Measurements from ENCODE around the gene DIAPH3. TPM values are rescaled to one million over a fixed set of nuclear protein-coding genes. Genes with fewer than 3 reads are reported as not detected.

The DIAPH3 gene
- total and polyA plus RNA-seq, 2 experiments from 2014 or later: 2.9 to 5.2 TPM

DNA sequence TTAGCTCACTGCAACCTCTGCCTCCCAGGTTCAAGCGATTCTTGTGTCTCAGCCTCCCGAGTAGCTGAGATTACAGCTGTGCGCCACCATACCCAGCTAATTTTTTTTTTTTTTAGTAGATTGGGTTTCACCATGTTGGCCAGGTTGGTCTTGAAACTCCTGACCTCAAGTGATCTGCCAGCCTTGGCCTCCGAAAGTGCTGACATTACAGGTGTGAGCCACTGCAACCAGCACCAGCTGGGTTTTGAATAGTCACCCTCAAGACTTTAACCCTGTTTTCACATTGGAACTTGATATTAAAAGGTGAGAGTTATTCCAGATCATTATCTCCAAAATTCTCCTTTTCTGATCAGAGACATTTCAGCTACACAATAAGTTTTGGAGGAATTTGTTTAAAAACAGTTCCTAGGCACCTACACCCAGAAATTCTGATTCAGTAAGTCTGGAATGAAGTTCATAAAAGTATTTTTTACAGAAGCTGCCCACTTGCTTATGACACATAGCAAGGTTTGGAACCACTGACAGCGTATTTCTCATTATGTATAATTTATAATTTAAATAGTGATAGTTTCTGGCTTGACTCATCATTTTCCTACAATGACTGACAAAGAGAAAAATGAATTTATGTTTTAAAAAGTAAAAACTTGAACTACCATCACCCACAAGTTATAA is 417.3 kb downstream of the DIAPH3 start:
- DNase-seq (ENCODE audit: low read depth in 1 of 2, low spot score in 1 of 2): peak in 1 of 2 donors; percentile 21
- H3K4me3 ChIP-seq: no peak overlapping the region
- no peaks in the 10 kb centered on the region for H3K36me3 ChIP-seq
- H3K27ac ChIP-seq: no peak overlapping the region
- H3K27me3 ChIP-seq: no peaks in the 10 kb centered on the region
- no peaks in the 10 kb centered on the region for H3K9me3 ChIP-seq (ENCODE audit: low read depth)
- TF ChIP-seq, protein P1, sequence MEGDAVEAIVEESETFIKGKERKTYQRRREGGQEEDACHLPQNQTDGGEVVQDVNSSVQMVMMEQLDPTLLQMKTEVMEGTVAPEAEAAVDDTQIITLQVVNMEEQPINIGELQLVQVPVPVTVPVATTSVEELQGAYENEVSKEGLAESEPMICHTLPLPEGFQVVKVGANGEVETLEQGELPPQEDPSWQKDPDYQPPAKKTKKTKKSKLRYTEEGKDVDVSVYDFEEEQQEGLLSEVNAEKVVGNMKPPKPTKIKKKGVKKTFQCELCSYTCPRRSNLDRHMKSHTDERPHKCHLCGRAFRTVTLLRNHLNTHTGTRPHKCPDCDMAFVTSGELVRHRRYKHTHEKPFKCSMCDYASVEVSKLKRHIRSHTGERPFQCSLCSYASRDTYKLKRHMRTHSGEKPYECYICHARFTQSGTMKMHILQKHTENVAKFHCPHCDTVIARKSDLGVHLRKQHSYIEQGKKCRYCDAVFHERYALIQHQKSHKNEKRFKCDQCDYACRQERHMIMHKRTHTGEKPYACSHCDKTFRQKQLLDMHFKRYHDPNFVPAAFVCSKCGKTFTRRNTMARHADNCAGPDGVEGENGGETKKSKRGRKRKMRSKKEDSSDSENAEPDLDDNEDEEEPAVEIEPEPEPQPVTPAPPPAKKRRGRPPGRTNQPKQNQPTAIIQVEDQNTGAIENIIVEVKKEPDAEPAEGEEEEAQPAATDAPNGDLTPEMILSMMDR (IDR thresholded peaks at IDR 0.05; ENCODE audit: low read depth, low read length): no peak
- H3K4me1 ChIP-seq (ENCODE audit: low read depth): peaks cover 4% of the 10 kb centered on the region

DNA sequence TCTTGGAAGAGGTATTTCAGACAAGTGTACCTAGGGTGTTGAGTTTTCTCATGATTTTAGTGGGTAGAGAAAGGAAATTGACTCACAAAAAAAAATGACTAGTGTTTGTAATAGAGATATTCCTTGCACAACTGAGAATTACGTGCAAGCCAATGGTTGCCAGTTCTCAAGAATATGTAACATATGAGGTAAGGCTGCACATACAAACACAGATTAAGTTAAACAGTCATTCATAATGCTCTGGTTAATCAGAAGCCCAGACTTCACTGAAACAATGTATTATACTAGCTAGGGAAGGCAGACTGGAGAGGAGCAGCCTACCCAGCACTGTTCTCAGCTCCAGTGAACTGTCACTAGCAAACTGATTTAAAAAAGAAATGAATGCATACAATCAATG is 418.3 kb downstream of the DIAPH3 start:
- no peaks in the 10 kb centered on the region for H3K9me3 ChIP-seq (ENCODE audit: low read depth)
- no peaks in the 10 kb centered on the region for H3K4me1 ChIP-seq (ENCODE audit: low read depth)
- no peak overlapping the region for H3K27ac ChIP-seq
- no peaks in the 10 kb centered on the region for H3K36me3 ChIP-seq
- H3K27me3 ChIP-seq: no peaks in the 10 kb centered on the region
- TF ChIP-seq, protein P1 (IDR thresholded peaks at IDR 0.05; ENCODE audit: low read depth, low read length): no peak
- DNase-seq (ENCODE audit: low read depth in 1 of 2, low spot score in 1 of 2): peak in 1 of 2 donors; percentile 47
- H3K4me3 ChIP-seq: no peak overlapping the region

DNA sequence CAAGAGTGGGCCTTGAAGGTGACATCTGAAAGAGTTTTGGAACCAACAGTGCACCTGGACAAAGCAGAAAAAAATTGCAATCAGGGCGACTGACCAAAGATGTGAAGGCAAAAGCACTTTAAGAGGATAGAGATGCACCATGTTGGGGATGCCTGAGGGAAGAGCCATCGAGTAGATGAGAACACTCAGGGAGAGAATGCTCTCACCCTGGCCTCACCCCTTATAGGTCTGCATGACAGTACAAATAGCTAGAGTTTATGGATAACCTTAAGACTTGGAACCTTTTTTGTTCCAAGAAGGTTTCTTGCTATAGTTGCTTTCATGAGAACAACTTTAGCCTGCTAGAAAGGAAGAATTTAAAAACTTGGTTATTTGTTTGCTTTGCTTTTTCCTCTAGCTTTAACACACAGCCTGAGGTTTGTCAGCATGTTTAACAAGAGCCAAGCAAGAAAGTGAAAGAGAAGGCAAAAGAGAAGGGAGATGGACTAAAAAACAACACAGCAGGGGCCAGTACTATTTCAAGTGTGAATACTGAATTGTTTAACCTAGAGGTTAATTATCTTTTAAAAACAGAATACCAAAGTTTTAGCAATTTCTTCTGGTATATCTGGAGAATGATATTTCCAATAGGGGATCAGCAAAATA is 418.9 kb downstream of the DIAPH3 start:
- Histone ChIP-seq H3K9me3 (ENCODE audit: low read depth) (no peaks in the 10 kb centered on the region), H3K4me1 (ENCODE audit: low read depth) (no peaks in the 10 kb centered on the region), H3K36me3 (no peaks in the 10 kb centered on the region), H3K27ac (no peak overlapping the region), H3K4me3 (no peak overlapping the region), H3K27me3 (no peaks in the 10 kb centered on the region)
- DNase-seq (ENCODE audit: low read depth in 1 of 2, low spot score in 1 of 2): peak in 1 of 2 donors; percentile 10
- TF ChIP-seq, protein P1 (IDR thresholded peaks at IDR 0.05; ENCODE audit: low read depth, low read length): no peak

DNA sequence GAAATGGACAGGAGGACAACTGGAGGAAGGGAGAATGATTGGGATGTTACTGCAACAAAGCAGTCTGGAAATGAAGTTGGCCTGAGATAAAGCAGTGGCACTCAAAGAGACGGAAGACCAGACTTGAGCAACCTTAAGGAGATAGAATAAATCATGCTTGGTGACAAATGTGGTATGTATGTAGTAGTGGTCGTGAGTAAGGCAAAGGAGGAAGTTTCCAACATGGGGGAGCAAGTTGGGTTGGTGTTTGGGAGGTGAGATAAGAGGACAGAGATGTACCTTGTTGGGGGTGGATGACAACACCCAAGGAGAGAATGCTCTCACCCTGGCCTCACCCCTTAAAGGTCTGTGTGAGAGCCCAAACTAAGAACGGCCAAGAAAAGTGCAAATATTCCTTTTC is 420.5 kb downstream of the DIAPH3 start:
- Histone ChIP-seq H3K9me3 (ENCODE audit: low read depth) (no peaks in the 10 kb centered on the region), H3K27ac (no peak overlapping the region)

DNA sequence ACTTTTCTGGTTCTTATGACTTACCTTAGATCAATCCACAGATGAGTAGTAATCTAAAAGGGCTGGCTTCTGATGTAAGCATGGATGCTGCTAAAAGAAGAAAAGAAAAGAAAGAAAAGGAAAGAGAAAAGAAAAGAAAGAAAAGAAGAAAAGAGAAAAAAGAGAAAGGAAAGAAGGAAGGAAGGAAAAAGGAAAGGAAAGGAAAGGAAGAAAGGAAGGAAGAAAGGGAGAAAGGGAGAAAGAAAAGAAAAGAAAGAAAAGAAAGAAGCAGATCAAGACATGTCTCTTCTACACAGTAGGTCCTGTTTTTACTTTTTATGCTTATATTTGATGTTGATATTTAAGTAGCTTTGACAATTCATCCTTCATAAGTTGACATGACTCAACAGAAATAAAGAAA is 421.3 kb downstream of the DIAPH3 start:
- no peak for DNase-seq (ENCODE audit: low read depth in 1 of 2, low spot score in 1 of 2)
- TF ChIP-seq, protein P1 (IDR thresholded peaks at IDR 0.05; ENCODE audit: low read depth, low read length): no peak
- no peaks in the 10 kb centered on the region for H3K4me1 ChIP-seq (ENCODE audit: low read depth)
- no peaks in the 10 kb centered on the region for H3K36me3 ChIP-seq
- H3K27me3 ChIP-seq: no peaks in the 10 kb centered on the region
- no peaks in the 10 kb centered on the region for H3K9me3 ChIP-seq (ENCODE audit: low read depth)
- H3K27ac ChIP-seq: no peak overlapping the region
- no peak overlapping the region for H3K4me3 ChIP-seq

More for the DNA sequence above, 420.5 kb downstream of the DIAPH3 start:
- no peaks in the 10 kb centered on the region for H3K4me1 ChIP-seq (ENCODE audit: low read depth)
- TF ChIP-seq, protein P1 (IDR thresholded peaks at IDR 0.05; ENCODE audit: low read depth, low read length): no peak
- H3K36me3 ChIP-seq: no peaks in the 10 kb centered on the region
- DNase-seq (ENCODE audit: low read depth in 1 of 2, low spot score in 1 of 2): no peak
- H3K27me3 ChIP-seq: no peaks in the 10 kb centered on the region
- H3K4me3 ChIP-seq: no peak overlapping the region

All from cardiac muscle cell (in vitro differentiated cells and primary cell).